Transverse colon (tissue), 4 donors: Measurements from ENCODE around the gene XCL1. TPM values are rescaled to one million over a fixed set of nuclear protein-coding genes. Genes with fewer than 3 reads are reported as not detected.

Experiments used
- DNase-seq: peaks from one replicate; pipeline ENCODE4 v3.0.0-alpha.2; 2019
- H3K27ac ChIP-seq, 4 donors: fragments of 200-600 bp; sonication (generic); 2 replicates each; pipeline ENCODE4 v1.5.1; 2016 to 2018; ENCODE audit warnings: inconsistent platforms in 4 of 4
- H3K27me3 ChIP-seq: fragments of 200-600 bp; sonication (generic); 2 replicates; pipeline ENCODE4 v1.5.1; 2017; ENCODE audit warnings: inconsistent platforms
- H3K36me3 ChIP-seq, 4 donors: fragments of 200-600 bp; sonication (generic); 2 replicates each; pipeline ENCODE4 v1.5.1; 2017 to 2019; ENCODE audit warnings: inconsistent platforms in 4 of 4
- H3K4me1 ChIP-seq, 4 donors: fragments of 200-600 bp; sonication (generic); 2 replicates each; pipeline ENCODE4 v1.5.1; 2017 to 2020; ENCODE audit warnings: inconsistent platforms in 4 of 4
- H3K4me3 ChIP-seq, 4 donors: fragments of 200-600 bp; sonication (generic); 1 replicate in 1 of 4; 2 replicates in 3 of 4; pipeline versions ENCODE4 v1.5.1 to v1.6.1; 2017 to 2019; ENCODE audit warnings: inconsistent platforms in 4 of 4
- H3K9me3 ChIP-seq, 2 donors: fragments of 200-600 bp; sonication (generic); 2 replicates each; pipeline ENCODE4 v1.5.1; 2017 to 2019; ENCODE audit warnings: inconsistent platforms in 2 of 2
- CTCF ChIP-seq, 5 experiments: fragments of 200-600 bp in 3 of 5; fragments of 450-650 bp in 2 of 5; sonication (generic) in 3 of 5; IDR thresholded peaks; 1 replicate in 2 of 5; 2 replicates in 3 of 5; pipeline ENCODE4 v1.5.1; 2016 to 2017; ENCODE audit warnings: antibody characterized with exemption in 5 of 5, inconsistent platforms in 3 of 5, mild to moderate bottlenecking in 2 of 5, moderate library complexity in 1 of 5
- EP300 ChIP-seq: sonication (generic); formaldehyde crosslinking; IDR thresholded peaks from one replicate; pipeline ENCODE4 v1.6.1; 2017; ENCODE audit warnings: antibody characterized with exemption, low read depth
- POLR2A ChIP-seq: fragments of 450-650 bp; IDR thresholded peaks from one replicate; pipeline ENCODE4 v1.6.1; 2016; ENCODE audit warnings: antibody characterized with exemption, mild to moderate bottlenecking, moderate library complexity
- POLR2AphosphoS5 ChIP-seq, 3 donors: sonication (generic); formaldehyde crosslinking; IDR thresholded peaks; one replicate each; pipeline ENCODE4 v1.6.1; 2016; ENCODE audit warnings: antibody characterized with exemption in 3 of 3
- WGBS, 2 donors: methylation state at CpG; one replicate each; pipeline ENCODE4 v1.1.5; 2018; ENCODE audit warnings: low coverage in 1 of 2; 5-methylcytosine and 5-hydroxymethylcytosine counted together
- in situ Hi-C, 4 donors: fragments of 200-750 bp; cut with MboI; loops; one replicate each; pipeline versions ENCODE4 v1.15.0 to v1.15.1; 2017; ENCODE audit warnings: low sequenced_read_pairs in 3 of 4, low pct_ligation_motif_present in 1 of 4, low pct_unique_long_range_greater_than_20kb in 1 of 4
- intact Hi-C: fragments of 100-400 bp; cut with DNase I; formaldehyde crosslinking; loops from one replicate; pipeline ENCODE4 v1.15.1; 2023; ENCODE audit warnings: low total_unique reads
- total RNA-seq, 4 donors: library from RNA; depleted of rRNA; stranded (reverse); fragments of >200 nt; gene quantifications; one replicate each; pipeline ENCODE4 v1.1.0, GENCODE V29; 2016

Gene XCL1
- total RNA-seq, 4 donors from 2014 or later: 0.32 TPM; not detected in 3

GRCh38 chr1:168581817-168582572, 5.6 kb downstream of the XCL1 start:
- in situ Hi-C loops: loop anchor here in 1 of 4 donors (25.0 kb wide), 1 partner anchor 245 kb away; no protein-coding TSS in a partner anchor
- no peak for DNase-seq
- no peak overlapping the region for H3K4me3 ChIP-seq
- TF ChIP-seq EP300: no peak
- no peak for TF ChIP-seq POLR2AphosphoS5 (IDR thresholded peaks at IDR 0.05)
- no peak for TF ChIP-seq CTCF (IDR thresholded peaks at IDR 0.05)
- no peak for TF ChIP-seq POLR2A
- no peaks in the 10 kb centered on the region for H3K4me1 ChIP-seq
- intact Hi-C loops: no loop called here
- H3K27ac ChIP-seq: no peak overlapping the region
- 83% methylated on average over 4 of the region's 4 CpGs for WGBS, 2 donors
- no peaks in the 10 kb centered on the region for H3K9me3 ChIP-seq
- no peaks in the 10 kb centered on the region for H3K27me3 ChIP-seq
- H3K36me3 ChIP-seq: no peaks in the 10 kb centered on the region

- in situ Hi-C loops: loop anchor here in 1 of 4 donors (25.0 kb wide), 1 partner anchor 246 kb away; no protein-coding TSS in a partner anchor
- H3K27ac ChIP-seq: no peak overlapping the region
- H3K36me3 ChIP-seq: no peaks in the 10 kb centered on the region
- 24 to 51% methylated on average over 4 to 6 of the region's 6 CpGs for WGBS, 2 donors
- H3K4me1 ChIP-seq: no peaks in the 10 kb centered on the region
- no peaks in the 10 kb centered on the region for H3K9me3 ChIP-seq
- H3K4me3 ChIP-seq: no peak overlapping the region
- DNase-seq: no peak
- H3K27me3 ChIP-seq: no peaks in the 10 kb centered on the region
- TF ChIP-seq EP300: no peak
- no peak for TF ChIP-seq POLR2AphosphoS5 (IDR thresholded peaks at IDR 0.05)
- TF ChIP-seq CTCF (IDR thresholded peaks at IDR 0.05): no peak
- no peak for TF ChIP-seq POLR2A
- intact Hi-C loops: no loop called here
Observed at GRCh38 chr1:168582688-168583336, 6.4 kb downstream of the XCL1 start.

- no peaks in the 10 kb centered on the region for H3K9me3 ChIP-seq
- H3K4me3 ChIP-seq: no peak overlapping the region
- intact Hi-C loops (no loop called here), in situ Hi-C loops (loop anchor here in 1 of 4 donors (25.0 kb wide), 1 partner anchor 246 kb away; no protein-coding TSS in a partner anchor)
- H3K4me1 ChIP-seq: no peaks in the 10 kb centered on the region
- no peak for TF ChIP-seq POLR2AphosphoS5 (IDR thresholded peaks at IDR 0.05)
- TF ChIP-seq EP300: no peak
- no peak for TF ChIP-seq POLR2A
- TF ChIP-seq CTCF (IDR thresholded peaks at IDR 0.05): no peak
- no peaks in the 10 kb centered on the region for H3K36me3 ChIP-seq
- H3K27ac ChIP-seq: no peak overlapping the region
- WGBS, 2 donors: 90% methylated on average over 6 of the region's 6 CpGs; no CpG with 5 or more reads in 1 of the 2 donors
- no peaks in the 10 kb centered on the region for H3K27me3 ChIP-seq
- DNase-seq: no peak
Observed at GRCh38 chr1:168583571-168583970, 7.2 kb downstream of the XCL1 start.

- no peak for DNase-seq
- no peak overlapping the region for H3K4me3 ChIP-seq
- no peaks in the 10 kb centered on the region for H3K27me3 ChIP-seq
- H3K36me3 ChIP-seq: no peaks in the 10 kb centered on the region
- 67 to 75% methylated on average over 3 of the region's 3 CpGs for whole genome bisulfite sequencing, 2 donors
- in situ Hi-C loops: loop anchor here in 1 of 4 donors (25.0 kb wide), 1 partner anchor 248 kb away; no protein-coding TSS in a partner anchor
- TF ChIP-seq CTCF (IDR thresholded peaks at IDR 0.05) (no peak), EP300 (no peak), POLR2A (no peak), POLR2AphosphoS5 (IDR thresholded peaks at IDR 0.05) (no peak)
- no peaks in the 10 kb centered on the region for H3K4me1 ChIP-seq
- no peaks in the 10 kb centered on the region for H3K9me3 ChIP-seq
- H3K27ac ChIP-seq: no peak overlapping the region
- intact Hi-C loops: no loop called here
Observed at GRCh38 chr1:168585191-168585590, 8.8 kb downstream of the XCL1 start.
